Uterus (tissue), 4 donors: ENCODE measurements around the gene TMEM131. TPM values are rescaled to one million over a fixed set of nuclear protein-coding genes. Genes with fewer than 3 reads are reported as not detected.
"Not testable (repeated sequence)": the region's sequence is repeated elsewhere in the genome, so short reads cannot be mapped to it uniquely, and the experiment has no call there.

Source experiments
- DNase-seq, 2 donors: peaks; one replicate each; pipeline ENCODE4 v3.0.0-alpha.2; 2019 to 2020
- H3K27ac ChIP-seq, 2 donors: fragments of 200-600 bp; sonication (generic); 1 replicate in 1 of 2; 2 replicates in 1 of 2; pipeline ENCODE4 v1.5.1; 2016 to 2018
- H3K27me3 ChIP-seq, 2 donors: fragments of 200-600 bp; sonication (generic); one replicate each; pipeline ENCODE4 v1.5.1; 2018 to 2019; ENCODE audit warnings: control low read depth in 1 of 2
- H3K36me3 ChIP-seq, 2 donors: fragments of 200-600 bp; sonication (generic); one replicate each; pipeline ENCODE4 v1.5.1; 2019; ENCODE audit warnings: control low read depth in 1 of 2
- H3K4me1 ChIP-seq, 2 donors: fragments of 200-600 bp; sonication (generic); one replicate each; pipeline ENCODE4 v1.5.1; 2018 to 2019; ENCODE audit warnings: control low read depth in 1 of 2
- H3K4me3 ChIP-seq, 2 donors: fragments of 200-600 bp; sonication (generic); 1 replicate in 1 of 2; 2 replicates in 1 of 2; pipeline ENCODE4 v1.5.1; 2018 to 2019; ENCODE audit warnings: mild to moderate bottlenecking in 1 of 2
- H3K9me3 ChIP-seq, 2 donors: fragments of 200-600 bp; sonication (generic); one replicate each; pipeline ENCODE4 v1.5.1; 2019; ENCODE audit warnings: control low read depth in 1 of 2
- POLR2A ChIP-seq, 2 donors: fragments of 450-650 bp; IDR thresholded peaks; one replicate each; pipeline ENCODE4 v1.6.1; 2016; ENCODE audit warnings: antibody characterized with exemption in 2 of 2, mild to moderate bottlenecking in 1 of 2, moderate library complexity in 1 of 2
- intact Hi-C: fragments of 100-400 bp; cut with DNase I; formaldehyde crosslinking; loops from one replicate; pipeline ENCODE4 v1.15.1; 2023; ENCODE audit warnings: low total_unique reads
- total RNA-seq, 4 donors: library from RNA; depleted of rRNA in 3 of 4; stranded (reverse); fragments of >200 nt in 3 of 4; gene quantifications; one replicate each; pipeline versions ENCODE4 v1.1.0 to v1.2.4, GENCODE V29; 2014 to 2023
- TF ChIP-seq, protein P1 (sequence below), 4 experiments: fragments of 200-600 bp in 2 of 4; fragments of 450-650 bp in 2 of 4; sonication (generic) in 2 of 4; IDR thresholded peaks; one replicate each; pipeline ENCODE4 v1.5.1; 2016 to 2019; ENCODE audit warnings: antibody characterized with exemption in 4 of 4, mild to moderate bottlenecking in 2 of 4, moderate library complexity in 1 of 4
- donor health status: DM: yes; HTN: yes; CAD: no.

TMEM131 gene
- total RNA-seq, 4 donors from 2014 or later, result 14.1 to 62.4 (median 35.4) TPM

DNA sequence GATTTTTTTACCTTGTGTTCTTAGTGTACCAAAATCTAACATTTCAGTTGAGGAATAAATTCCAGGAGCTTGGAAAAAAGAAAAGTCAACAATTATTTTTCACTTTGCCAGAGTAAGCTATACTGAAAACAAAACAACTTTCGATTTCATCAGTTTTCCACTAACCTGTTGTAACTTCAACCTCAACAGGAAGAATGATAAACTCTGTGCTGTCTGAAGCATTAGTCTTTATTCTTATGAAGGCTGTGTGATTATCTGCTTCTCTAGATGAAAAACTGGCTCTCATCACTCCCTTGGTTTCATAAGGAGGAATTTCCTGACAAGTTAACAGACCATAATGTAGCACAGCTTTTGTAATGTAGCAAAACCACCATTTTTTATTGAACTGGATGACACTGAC, 161.1 kb downstream of the TMEM131 start:
- no peak overlapping the region for H3K27ac ChIP-seq
- no peaks in the 10 kb centered on the region for H3K9me3 ChIP-seq
- TF ChIP-seq, protein P1, sequence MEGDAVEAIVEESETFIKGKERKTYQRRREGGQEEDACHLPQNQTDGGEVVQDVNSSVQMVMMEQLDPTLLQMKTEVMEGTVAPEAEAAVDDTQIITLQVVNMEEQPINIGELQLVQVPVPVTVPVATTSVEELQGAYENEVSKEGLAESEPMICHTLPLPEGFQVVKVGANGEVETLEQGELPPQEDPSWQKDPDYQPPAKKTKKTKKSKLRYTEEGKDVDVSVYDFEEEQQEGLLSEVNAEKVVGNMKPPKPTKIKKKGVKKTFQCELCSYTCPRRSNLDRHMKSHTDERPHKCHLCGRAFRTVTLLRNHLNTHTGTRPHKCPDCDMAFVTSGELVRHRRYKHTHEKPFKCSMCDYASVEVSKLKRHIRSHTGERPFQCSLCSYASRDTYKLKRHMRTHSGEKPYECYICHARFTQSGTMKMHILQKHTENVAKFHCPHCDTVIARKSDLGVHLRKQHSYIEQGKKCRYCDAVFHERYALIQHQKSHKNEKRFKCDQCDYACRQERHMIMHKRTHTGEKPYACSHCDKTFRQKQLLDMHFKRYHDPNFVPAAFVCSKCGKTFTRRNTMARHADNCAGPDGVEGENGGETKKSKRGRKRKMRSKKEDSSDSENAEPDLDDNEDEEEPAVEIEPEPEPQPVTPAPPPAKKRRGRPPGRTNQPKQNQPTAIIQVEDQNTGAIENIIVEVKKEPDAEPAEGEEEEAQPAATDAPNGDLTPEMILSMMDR (IDR thresholded peaks at IDR 0.05), result no peak
- no peak for TF ChIP-seq POLR2A (IDR thresholded peaks at IDR 0.05)
- no peaks in the 10 kb centered on the region for H3K4me1 ChIP-seq
- intact Hi-C loops, result no loop called here
- H3K36me3 ChIP-seq, result no peaks in the 10 kb centered on the region
- no peak for DNase-seq
- H3K27me3 ChIP-seq, result no peaks in the 10 kb centered on the region
- H3K4me3 ChIP-seq, result no peak overlapping the region

DNA sequence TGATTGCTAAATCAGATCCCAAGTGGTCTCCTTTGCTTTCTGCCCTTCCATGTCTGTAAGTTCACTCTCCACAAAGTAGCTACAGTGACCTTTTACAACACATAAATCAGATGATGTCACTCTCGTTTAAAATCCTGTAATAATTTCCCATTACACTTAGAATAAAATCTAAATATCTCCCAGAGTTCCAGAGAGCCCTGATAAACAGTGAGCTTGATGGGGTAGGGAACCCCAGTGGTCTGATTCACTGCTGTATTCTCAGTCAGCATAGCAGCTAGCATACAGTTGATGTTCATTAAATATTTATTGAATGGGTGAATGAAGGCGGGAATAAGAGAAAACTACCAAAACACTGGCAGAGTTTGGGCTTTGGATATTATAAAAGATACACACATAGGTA, 164.6 kb downstream of the TMEM131 start:
- Histone ChIP-seq H3K27me3 (no peaks in the 10 kb centered on the region), H3K9me3 (no peaks in the 10 kb centered on the region), H3K27ac (no peak overlapping the region), H3K36me3 (no peaks in the 10 kb centered on the region), H3K4me3 (no peak overlapping the region), H3K4me1 (no peaks in the 10 kb centered on the region)
- no peak for DNase-seq
- no peak for TF ChIP-seq POLR2A (IDR thresholded peaks at IDR 0.05)
- TF ChIP-seq, protein P1 (IDR thresholded peaks at IDR 0.05), result no peak
- intact Hi-C loops, result no loop called here

DNA sequence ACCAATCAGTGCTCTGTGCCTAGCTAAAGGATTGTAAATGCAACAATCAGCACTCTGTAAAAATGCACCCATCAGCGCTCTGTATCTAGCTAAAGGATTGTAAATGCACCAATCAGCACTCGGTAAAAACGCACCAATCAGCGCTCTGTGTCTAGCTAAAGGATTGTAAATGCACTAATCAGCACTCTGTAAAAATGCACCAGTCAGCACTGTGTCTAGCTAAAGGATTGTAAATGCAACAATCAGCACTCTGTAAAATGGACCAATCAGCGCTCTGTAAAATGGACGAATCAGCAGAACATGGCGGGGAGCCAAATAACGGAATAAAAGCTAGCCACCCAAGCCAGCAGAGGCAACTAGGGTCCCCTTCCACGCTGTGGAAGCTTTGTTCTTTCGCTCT, 166.5 kb downstream of the TMEM131 start:
- H3K27ac ChIP-seq, H3K27me3 ChIP-seq, H3K9me3 ChIP-seq, H3K4me1 ChIP-seq, H3K4me3 ChIP-seq, H3K36me3 ChIP-seq, intact Hi-C loops, DNase-seq: not testable (repeated sequence)

DNA sequence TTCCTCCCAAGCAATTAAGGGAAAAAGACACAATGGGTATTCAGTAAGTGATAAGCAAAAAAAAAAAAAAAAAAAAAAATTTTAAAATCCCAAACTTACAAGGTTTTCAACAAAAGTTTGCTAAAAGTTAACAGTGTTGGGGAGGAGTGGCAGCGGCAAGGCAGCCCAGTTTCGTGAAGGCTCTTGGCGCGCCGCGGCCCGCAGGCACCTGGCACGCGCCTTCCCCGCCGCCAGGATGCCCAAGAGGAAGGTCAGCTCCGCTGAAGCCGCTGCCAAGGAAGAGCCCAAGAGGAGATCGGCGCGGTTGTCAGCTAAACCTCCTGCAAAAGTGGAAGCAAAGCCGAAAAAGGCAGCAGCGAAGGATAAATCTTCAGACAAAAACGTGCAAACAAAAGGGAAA, 168.7 kb downstream of the TMEM131 start:
- H3K4me3 ChIP-seq, DNase-seq, H3K9me3 ChIP-seq, H3K4me1 ChIP-seq, H3K27me3 ChIP-seq, intact Hi-C loops, H3K27ac ChIP-seq, H3K36me3 ChIP-seq: not testable (repeated sequence)

DNA sequence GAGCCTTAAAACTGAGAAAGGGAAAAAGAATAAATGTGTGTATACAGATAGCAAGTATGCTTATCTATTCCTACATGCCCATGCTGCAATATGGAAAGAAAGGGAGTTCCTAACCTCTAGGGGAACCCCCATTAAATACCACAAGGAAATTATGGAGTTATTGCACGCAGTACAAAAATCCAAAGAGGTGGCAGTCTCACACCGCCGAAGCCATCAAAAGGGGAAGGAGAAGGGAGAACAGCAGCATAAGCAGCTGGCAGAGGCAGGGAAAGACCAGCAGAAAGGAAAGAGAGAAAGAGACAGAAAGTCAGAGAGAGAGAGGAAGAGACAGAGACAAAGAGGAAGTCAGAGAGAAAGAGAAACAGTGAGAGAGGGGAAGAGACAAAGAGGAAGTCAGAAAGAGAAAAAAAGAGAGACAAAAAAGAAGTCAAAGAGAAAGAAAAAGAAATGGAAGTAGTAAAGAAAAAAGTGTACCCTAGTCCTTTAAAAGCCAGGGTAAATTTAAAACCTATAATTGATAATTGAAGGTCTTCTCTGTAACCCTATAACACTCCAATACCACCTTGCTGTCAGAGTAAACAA, 169.4 kb downstream of the TMEM131 start:
- H3K4me3 ChIP-seq, H3K9me3 ChIP-seq, H3K36me3 ChIP-seq, DNase-seq, intact Hi-C loops, H3K27me3 ChIP-seq, H3K4me1 ChIP-seq, H3K27ac ChIP-seq: not testable (repeated sequence)

DNA sequence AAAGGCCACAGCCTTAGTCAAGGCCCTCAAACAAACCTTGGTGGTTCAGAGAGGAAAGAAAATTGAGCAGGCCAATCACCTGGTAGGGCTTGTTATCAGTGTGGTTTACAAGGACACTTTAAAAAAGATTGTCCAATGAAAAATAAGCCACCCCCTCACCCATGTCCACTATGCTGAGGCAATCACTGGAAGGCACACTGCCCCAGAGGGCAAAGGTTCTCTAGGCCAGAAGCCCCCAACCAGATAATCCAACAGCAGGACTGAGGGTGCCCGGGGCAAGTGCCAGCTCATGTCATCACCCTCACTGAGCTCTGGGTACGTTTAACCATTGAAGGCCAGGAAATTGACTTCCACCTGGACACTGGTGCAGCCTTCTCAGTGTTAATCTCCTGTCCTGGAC, 171.7 kb downstream of the TMEM131 start:
- H3K4me3 ChIP-seq, H3K27me3 ChIP-seq, DNase-seq, H3K4me1 ChIP-seq, H3K27ac ChIP-seq, H3K9me3 ChIP-seq, intact Hi-C loops, H3K36me3 ChIP-seq: not testable (repeated sequence)

DNA sequence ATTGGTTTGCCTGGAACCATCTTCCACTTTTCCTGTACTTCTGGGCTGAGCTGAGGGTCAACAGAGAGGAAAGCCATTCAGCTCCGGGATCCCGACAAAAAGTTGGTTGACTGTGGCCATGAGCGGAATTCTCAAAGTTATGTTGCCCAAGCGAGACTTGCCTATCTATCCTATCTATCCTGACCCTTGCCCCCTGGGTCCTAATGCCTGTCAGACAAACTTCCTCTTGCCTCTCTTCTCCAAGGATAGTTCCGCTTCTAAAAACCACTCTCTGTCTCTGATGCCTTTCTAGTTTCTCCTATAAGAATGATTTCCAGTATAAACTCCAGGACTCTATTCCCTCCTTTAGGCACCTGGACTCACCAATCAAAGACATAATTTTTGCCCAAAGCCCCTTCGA, 173.9 kb downstream of the TMEM131 start:
- H3K9me3 ChIP-seq, H3K36me3 ChIP-seq, H3K27ac ChIP-seq, H3K27me3 ChIP-seq, DNase-seq, intact Hi-C loops, H3K4me3 ChIP-seq, H3K4me1 ChIP-seq: not testable (repeated sequence)

DNA sequence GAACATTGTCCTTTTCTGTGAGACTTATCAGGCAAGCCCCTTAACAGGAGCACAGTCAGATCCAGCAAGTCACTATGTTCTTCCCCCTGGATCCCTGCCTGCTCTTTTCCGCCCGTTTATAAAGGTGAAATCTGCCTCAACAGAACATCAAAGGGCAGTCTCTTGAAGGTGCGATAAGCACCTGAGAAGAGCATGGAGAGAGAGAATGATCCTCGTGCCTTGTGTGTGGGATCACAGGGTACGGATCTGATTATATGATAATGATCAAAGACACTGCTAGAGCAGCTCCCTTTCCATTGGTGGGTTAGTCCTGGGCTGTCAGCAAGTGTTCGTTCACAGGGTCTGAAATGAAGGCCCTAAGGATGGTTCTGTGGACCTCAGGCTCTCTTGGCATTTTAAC, 176.0 kb downstream of the TMEM131 start:
- DNase-seq, result no peak
- no peak overlapping the region for H3K27ac ChIP-seq
- no peaks in the 10 kb centered on the region for H3K4me1 ChIP-seq
- no peak overlapping the region for H3K4me3 ChIP-seq
- intact Hi-C loops, result no loop called here
- no peaks in the 10 kb centered on the region for H3K9me3 ChIP-seq
- no peaks in the 10 kb centered on the region for H3K36me3 ChIP-seq
- TF ChIP-seq POLR2A (IDR thresholded peaks at IDR 0.05), result no peak
- TF ChIP-seq, protein P1 (IDR thresholded peaks at IDR 0.05), result no peak
- H3K27me3 ChIP-seq, result no peaks in the 10 kb centered on the region
